WTC11 (cell line): ENCODE data around the gene SUSD6.

Experiments used
- CTCF ChIP-seq: fragments of 200-600 bp; IDR thresholded peaks from 2 replicates; pipeline ENCODE4 v1.8.0; 2022; ENCODE audit warnings: antibody characterized with exemption
- ESRRA ChIP-seq: sonication (generic); formaldehyde crosslinking; IDR thresholded peaks from 2 replicates; pipeline ENCODE4 v1.8.1; 2022; ENCODE audit warnings: mild to moderate bottlenecking, missing genetic modification reagents, borderline replicate concordance
- SP1 ChIP-seq: sonication (generic); formaldehyde crosslinking; conservative IDR thresholded peaks from 2 replicates; pipeline ENCODE4 v1.8.1; 2022; ENCODE audit warnings: missing genetic modification reagents
- TF ChIP-seq, protein P1 (sequence below): sonication (generic); formaldehyde crosslinking; IDR thresholded peaks from 2 replicates; pipeline ENCODE4 v1.8.1; 2023; ENCODE audit warnings: mild to moderate bottlenecking, moderate library complexity, missing genetic modification reagents

DNA sequence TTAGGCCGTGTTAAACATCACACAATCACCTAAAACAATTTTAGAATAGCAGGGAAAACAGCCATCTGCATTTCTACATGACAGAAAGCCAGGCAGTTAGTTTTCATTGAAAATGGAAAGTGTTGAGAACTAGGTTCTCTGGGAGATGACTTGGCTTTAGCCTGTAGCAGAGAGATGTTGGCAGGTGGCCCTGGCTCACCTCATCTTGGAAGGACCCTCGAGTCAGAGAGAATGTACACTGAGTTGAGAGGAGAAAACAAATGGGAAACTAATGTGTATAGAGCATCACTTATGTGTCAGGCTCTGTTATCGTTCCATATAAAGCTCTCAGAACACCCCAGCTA, 51.9 kb downstream of the SUSD6 start:
- no peak for TF ChIP-seq SP1 (CRISPR knock-in tag)
- TF ChIP-seq CTCF = no peak
- no peak for TF ChIP-seq ESRRA (CRISPR knock-in tag)
- TF ChIP-seq, protein P1, sequence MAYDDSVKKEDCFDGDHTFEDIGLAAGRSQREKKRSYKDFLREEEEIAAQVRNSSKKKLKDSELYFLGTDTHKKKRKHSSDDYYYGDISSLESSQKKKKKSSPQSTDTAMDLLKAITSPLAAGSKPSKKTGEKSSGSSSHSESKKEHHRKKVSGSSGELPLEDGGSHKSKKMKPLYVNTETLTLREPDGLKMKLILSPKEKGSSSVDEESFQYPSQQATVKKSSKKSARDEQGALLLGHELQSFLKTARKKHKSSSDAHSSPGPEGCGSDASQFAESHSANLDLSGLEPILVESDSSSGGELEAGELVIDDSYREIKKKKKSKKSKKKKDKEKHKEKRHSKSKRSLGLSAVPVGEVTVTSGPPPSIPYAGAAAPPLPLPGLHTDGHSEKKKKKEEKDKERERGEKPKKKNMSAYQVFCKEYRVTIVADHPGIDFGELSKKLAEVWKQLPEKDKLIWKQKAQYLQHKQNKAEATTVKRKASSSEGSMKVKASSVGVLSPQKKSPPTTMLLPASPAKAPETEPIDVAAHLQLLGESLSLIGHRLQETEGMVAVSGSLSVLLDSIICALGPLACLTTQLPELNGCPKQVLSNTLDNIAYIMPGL (CRISPR knock-in tag) = no peak
